GM21526 (cell line): Measurements from ENCODE around the gene SBF2.

ENCODE experiments used
- ATAC-seq: cut with Tn5 transposase; IDR thresholded peaks from one replicate; pipeline ENCODE4 v1.9.1; 2021; ENCODE audit warnings: moderate library complexity; ENCODE audit not compliant: unreplicated experiment, low FRiP score

The SBF2 gene

DNA sequence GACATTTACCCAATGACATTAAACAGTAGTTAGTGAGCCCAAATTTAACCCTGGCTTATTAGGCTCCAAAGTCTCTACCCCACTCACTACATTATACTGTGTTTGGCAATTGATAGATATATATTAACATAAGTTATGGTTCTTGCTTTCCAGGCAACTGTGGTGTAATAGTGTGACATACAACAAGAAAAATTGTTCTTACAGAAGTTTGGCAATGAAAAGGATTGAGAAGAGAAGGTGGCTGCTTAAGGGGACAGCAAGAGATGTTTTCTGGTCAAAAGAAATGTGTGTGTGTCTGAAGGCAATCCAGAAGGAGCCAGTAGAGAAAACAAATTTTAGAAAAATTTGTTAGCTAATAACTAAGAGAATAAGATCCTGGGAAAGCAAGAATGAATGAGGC is 497.8 kb downstream of the SBF2 start:
- no peak for ATAC-seq

DNA sequence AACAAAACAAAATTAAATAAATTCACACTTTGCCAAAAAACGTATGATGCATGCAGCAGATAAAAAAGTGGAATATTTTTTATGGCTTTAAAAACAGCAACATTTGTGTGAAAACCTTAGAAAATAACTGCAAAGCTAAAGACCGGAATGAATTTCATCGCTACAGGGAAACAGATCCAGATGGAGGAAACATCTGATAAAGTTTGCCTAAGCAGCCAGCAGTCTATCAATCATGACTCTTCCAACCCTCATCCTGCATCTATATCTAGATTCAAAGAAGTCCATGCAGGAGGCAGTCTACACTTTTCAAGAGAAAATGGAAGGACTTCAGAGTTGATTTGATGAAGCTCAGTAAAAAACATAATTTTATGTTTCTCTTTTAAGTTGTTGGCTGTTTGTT is 503.3 kb downstream of the SBF2 start:
- no peak for ATAC-seq

DNA sequence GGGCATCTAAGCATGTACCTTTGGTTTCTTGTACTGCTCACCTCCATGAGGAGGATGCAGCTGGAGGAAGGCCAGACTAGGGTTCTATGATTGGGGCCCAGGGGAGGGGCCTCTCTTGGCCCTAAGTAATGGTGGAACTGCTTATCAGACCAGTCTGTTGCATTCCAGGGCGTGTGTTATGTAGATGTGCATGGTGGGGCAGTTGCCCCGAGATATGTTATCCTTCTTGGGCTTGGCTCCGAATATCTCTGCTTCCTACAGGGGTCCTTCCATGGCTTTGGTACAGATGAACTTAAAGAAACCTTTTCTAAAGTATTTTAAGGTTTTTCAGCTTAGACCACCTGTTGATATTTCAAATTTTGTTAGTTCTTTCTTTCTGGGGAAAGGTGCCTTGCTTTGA is 504.1 kb downstream of the SBF2 start:
- ATAC-seq = no peak

DNA sequence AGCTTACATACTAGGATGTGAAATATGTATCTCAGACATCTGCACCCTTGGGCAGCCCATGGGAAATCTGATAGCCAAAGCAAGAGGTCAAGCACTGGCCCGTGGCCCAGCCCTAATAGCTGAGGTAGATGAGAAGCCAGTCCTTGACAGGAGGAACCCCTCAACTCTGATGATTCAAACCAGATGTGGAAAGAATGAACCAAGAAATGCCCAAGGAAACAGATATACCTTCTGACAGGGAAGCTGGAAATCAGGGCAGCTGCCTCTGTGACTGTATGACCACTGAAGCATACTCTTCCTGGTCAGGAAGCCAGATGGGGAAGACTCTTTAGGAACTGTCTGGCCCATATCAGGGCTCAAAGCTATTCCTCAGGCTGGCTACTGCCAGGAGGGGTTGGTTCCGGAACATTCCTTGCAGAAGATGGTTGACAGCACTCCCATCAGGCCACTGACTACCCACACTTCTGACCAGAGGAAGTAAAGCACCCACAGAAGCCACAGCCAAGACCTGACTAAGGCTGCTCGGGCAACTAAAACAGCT is 506.0 kb downstream of the SBF2 start:
- no peak for ATAC-seq

DNA sequence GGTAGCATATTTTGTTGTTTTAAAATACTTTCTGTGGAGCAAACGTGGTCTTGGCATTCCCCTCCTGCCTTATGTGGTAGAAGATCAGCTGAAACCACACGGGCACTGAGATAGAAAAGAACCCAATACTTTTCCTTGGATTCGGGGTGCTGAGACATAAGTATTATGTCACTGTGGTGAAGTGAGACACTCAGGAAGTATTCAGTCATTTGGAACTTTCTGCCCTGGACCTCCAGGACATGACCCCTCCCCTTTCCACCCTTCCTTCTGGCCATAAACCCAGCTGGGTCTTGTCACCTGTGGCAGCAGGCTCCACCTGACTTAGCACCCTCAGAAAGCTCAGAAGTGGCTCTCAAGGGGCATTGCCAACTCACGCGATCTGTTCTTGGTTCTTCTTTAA is 506.8 kb downstream of the SBF2 start:
- no peak for ATAC-seq

DNA sequence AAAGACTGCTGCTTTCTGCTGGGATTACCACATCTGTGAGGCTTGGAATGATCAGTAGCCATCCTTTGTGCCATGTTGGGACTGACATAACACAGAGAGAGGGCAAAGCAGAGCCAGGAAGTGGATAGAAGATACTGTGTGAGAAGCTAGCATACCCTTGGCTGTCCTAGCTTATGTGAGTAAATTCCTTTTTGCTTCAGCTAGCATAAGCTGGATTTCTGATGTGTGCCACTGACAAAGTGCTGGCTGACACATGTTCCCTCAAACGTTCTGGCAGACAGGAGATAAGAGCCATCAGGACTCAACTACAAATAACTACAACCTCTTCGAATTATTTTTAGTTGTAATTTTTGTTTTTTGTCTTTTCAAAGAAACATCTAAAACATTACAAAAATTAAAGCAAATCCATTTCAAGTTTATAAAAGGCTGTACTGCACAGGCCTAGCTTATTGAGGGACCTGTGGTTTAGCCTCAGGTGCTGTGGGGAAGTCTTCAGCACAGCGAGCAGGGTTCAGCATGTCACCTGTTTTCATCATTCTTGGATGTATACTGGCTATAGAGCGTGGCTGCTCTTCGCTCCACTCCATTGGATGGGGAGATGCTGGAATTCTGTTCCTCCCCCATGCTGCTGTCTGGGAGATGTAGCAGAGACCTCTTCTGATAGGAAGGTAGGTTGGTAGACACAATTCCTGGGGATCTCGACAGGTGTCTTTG is 509.3 kb downstream of the SBF2 start:
- ATAC-seq = no peak

DNA sequence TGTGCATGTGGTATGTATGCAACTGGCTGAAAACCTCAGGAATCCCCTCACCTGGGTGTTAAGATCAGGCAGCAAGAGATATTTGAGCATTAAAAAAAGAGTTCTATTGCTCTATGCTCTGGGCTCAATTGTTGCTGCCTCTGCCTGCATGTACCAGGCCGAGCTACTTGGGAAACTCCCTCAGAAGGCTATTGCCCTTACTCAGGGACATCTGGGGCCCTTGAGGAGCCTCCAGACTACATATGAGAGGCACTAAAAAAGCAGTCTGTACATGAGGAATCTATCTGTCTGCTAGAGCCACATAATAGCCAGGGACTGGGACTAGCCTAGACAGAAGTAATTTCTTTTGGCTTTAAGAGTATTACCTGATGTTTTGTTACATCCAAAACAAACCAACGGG is 510.0 kb downstream of the SBF2 start:
- ATAC-seq = no peak

DNA sequence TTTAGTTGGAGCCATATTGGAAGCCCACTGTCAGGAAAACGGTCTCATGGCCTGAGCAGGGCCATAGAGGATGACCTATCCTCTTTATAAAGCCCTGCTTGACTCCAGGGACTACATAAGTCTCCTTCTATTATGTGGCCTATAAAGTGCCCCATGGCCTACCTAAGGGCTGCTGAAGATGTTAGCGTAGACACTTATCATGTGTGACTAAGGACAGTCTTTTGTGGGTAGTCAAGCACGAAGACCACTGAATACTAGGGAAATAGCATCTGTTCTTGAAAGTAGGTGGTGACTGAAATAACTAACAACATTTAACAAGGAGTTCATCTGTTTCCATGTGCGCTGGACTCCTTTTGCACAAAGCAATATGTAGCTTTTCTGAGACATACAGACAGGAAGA is 513.1 kb downstream of the SBF2 start:
- ATAC-seq = no peak

DNA sequence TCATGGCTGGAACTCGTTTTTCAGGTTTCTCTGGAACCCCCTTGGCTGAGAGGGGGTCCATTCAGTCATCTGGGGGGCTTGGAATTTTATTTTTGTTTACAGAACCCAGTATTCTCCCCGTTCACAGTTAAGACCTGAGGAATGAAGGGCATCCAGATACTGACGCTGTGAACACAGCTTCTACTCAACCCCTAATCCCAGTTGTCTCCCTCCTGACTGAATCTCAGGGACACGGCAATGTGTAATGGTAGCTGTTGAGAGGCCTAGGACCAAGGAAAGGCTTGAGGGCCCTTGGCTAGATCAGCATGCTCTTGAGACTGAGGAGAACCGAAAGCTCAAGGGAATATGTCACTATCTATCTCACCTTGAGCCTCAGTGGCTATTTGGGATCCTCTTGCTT is 516.5 kb downstream of the SBF2 start:
- no peak for ATAC-seq

DNA sequence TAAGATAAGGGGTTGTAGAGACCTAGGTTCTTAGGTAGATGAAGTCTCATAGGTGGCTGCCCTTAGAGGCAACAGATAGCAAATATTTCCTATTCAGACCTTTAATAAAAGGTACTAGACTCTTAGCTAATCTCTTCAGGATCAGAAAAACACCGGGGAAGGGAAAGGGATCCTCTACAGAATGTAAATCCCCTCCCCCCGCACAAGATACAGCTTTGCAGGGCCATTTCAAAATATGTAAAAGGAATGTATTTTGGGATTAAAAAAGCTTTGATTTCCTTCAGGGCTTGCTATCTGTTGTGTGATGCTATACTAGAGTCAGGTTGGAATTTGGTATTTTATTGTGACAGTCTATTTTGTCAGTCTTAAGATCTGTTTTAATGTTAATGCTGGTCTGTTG is 517.0 kb downstream of the SBF2 start:
- no peak for ATAC-seq

DNA sequence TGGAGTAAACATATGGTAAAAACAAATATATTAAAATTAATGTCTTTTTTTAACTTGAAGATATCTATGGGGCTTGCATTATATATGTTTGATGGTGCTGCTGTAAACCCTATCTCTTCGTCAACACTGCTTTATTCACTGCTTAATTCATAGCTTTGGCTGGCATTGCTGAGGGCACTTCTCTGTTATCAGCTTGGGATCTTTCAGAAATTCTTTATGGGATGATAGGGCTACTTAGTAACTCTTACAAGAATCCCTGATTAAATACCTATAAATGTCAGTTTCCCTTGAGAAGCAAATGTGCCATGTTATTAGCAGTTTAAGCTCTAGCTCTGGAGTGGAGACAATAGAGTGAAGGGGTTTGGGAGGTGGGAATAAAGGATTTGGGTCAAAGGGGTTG is 517.8 kb downstream of the SBF2 start:
- no peak for ATAC-seq

DNA sequence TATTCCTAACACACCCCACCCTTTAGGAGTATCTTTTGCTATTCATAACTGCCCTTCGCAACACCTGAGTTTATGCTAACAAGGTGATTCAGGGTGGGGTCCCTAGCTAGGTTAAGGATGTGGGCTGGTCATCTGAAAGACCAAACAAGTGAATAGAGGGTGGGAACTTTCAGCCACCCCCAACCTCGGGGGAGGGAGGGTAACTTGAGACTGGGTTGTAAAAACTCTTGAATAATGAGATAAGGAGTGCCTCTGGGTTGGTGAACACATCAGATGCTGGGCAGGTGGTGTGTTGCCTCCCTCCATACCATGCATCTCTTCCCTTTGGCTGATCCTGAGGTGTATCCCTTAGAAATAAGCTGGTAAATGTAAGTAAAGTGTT is 518.6 kb downstream of the SBF2 start:
- ATAC-seq = no peak

DNA sequence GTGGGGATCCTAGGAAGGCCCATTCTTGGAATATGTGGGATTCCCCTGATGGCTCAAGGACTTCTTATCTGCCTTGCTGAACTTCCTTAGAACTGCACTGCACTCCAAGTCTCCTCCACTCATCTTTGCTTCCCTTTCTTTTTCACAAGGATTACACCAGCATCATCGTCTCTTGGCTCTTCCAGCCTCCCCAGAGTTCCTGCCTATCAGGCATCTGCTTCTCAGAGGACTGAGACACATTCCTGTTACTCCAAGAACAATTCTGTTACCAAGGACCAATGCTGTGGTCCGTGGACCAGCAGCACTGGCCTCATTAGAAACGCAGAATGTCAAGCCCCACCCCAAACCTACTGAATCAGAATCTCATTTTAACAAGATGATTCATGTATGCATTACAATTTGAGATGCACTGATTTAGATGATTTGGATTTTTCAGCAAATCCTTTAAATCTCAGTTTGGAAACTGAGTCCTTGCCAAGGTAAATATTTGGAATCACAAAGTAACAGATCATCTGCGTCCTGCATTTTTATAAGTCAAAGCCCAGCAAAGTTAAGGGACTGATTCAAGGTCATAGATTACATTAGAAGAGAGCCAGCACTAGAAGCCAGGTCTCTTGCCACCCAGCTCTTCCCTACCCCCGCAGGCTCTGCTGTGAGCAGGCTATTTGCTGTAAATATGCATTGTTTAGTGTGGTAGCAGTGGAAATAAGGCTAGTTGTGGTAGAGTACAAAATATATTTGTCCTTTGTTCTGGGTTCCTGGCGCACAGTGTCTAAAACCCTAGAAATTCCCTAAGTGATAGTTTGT is 519.2 kb downstream of the SBF2 start:
- ATAC-seq = no peak

DNA sequence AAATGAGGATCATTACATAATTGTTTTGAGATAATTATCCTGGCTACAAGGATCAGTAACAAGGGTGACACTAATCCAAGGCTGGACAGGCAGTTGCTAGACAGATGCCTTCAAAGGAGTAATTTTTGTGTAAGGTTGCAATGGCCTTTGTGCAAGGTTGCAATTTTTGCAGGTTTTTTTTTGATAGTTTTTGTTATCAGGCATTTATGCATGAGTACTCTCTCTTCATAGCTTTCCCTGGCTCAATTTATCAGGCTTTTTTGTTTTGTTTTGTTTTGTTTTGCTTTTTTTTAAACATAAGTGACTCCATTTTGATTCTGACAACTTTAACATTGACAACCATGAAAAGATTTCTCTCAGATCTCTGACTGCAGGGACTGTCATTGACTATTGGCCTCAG is 519.9 kb downstream of the SBF2 start:
- ATAC-seq = no peak

DNA sequence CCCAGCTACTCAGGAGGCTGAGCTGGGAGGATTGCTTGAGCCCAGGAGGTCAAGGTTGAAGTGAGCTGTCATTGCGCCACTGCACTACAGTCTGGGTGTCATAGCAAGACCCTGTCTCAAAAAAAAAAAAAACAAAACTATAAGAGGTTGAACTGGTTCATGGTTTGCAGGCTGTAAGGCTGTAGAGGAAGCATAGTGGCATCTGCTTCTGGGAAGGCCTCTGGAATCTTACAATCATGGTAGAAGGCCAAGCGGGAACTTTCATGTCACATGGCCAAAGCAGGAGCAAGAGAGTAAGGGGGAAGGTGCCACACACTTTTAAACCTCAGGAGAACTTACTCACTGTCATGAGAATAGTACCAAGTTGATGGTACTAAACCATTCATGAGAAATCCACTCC is 520.5 kb downstream of the SBF2 start:
- no peak for ATAC-seq

DNA sequence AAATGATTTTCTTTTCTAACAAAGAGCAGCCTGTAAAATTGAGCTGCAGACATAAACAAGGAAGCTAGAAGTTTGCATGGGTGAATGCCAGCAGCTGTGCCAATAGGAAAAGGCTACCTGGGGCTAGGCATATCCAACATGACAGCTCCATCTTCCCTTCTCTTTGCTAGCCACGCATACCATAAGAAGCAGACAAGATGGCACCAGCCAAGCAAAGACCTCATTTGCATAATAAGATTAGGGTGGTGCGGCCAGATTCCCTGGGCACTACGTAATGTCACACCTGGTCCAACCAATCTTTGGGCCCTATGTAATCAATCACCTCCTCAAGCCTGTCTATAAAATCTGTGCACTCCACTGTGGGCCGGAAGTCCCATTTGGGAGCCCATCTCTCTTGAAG is 521.8 kb downstream of the SBF2 start:
- no peak for ATAC-seq

DNA sequence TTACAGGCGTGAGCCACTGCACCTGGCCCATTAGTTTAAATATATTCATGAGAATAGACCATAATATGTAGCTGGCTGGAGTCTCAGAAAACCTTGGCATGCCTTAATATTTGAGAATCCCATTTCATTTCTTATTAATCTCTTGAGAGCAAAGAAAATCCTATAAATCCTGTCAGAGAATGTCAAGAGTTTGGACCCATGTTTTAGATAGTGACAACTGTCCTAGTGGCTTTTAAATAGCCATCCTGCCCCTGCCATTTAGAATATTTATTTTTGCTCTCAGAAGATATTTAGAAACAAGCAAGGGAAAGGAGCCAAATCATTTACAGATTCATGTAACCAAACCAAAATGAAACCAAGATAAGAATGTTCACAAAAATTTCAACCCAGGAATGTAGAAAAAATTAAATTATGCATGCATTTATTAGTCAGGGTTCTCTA is 522.9 kb downstream of the SBF2 start:
- no peak for ATAC-seq

DNA sequence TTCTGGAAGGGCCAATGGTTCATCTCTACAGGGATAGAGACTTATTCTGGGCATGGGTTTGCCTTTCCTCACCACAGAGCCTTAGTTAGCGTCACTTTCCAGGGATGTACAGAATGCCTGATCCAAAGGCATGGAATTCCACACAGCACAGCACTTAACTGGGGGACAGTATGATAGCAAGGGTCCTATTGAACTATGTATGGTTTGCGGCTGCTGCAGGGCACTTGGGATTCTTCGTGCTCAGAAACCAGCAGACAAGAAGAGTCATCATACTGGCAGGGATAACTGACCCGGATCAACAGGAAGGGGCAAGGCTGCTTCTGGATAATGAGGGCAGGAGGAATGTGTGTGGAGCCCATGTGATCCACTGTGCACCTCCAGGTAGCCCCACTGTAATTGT is 524.4 kb downstream of the SBF2 start:
- no peak for ATAC-seq

DNA sequence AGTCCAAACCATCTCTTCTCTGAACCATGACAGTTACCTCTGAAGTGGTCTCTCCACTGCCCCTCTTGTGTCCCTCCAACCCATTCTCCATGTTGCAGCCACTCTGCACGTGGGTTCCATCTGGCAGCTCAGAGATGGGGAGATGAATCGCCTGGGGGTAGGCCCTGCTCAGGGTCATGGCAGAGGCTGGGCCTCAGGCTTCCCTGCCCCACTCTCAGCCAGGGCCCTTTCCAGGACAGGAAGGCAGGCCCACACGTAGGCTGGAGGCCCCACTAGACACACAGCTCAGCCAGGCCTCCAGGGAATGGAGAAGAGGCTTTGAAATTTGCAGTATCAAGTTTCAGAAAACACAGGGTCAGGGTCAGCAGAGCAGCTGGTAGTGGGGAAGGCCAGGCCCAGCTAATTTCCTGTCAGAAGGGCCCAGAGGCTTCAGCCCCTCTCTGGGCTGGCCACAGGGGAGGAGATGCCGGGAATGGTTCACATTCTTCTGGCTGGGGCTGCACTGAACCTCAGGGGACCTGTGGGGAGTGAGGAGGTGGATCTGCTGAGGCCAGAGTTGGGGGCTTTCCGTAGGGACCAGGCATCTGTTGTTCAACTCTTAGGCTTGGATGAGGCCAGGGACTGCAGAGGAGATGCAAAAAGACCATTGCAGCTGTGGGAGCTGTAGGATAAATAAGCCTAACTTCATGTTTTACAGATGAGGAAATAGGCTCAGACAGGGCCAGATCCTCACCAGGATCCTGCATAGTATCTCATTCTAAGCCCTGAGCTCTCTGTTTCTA is 528.5 kb downstream of the SBF2 start:
- ATAC-seq = no peak

DNA sequence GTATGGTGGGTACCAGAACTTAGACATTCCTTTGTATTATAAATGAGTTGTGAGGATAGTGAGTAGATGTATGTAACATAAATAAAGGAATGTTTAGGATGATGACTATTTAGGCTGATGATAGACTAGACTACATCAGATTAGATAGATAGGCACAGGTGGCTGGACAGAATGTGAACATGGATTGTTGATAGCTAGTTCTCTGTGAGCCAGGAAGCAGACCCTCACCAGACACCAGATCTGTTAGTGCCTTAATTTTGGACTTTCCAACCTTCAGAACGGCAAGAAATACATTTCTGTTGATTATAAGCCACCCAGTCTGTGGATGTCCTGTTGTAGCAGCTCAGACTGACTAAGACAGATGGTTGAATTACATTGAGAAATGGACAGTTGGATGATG is 530.7 kb downstream of the SBF2 start:
- no peak for ATAC-seq

DNA sequence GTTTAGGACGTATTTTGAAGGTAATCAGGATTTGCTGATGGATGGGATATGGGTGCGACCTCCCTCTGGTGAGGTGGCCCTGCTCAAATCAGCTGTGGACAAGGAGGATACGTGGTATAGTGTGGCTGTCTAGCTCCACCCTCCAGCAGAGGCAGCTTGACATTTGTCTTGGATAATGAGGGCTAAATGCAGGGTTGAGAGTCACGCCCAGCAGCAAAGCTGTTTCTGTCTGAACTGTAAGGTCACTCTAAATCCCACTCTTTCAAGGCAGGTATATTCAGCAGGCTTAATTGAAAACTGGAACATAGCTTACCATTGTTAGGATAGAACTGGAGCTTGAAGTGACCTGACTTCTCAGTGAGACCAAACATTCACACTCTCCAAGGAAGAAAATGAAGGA is 531.5 kb downstream of the SBF2 start:
- ATAC-seq = no peak
